NCI-H2029 (cell line): ENCODE data around the gene RNF13.

Experiments used
- DNase-seq: peaks from one replicate; lab custom pipeline; 2025; lab: John Stamatoyannopoulos, UW

The RNF13 gene

DNA sequence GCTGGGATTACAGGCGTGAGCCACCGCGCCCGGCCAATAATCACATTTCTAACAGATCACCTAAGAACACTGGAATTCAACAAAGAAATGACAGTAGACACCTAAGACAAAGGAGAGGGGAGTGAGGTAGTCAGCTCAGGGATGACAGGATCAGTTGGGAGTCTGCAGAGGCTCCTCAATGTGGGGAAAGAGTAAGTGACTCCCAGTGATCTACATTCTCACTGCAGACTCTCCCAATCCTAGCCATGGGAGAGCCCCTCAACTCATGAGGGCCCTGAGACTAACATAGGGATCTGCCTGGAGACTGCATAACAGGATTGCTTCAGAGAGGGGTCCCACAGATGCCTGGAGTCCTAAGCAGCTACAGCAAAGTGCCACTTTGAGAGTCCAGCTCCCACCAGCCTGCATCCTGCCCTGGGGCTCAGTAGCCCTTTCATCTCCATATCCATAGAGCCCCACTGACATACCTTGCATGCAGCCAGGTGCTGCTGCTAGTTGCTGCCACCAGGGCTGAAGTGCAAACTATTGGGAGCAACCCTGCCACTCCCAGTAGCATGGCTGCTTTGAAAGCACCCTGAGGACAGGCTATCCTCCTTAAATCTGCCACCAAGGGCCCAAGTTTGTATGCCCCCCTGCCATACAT lies 179.5 kb downstream of the RNF13 start:
- no peak for DNase-seq

DNA sequence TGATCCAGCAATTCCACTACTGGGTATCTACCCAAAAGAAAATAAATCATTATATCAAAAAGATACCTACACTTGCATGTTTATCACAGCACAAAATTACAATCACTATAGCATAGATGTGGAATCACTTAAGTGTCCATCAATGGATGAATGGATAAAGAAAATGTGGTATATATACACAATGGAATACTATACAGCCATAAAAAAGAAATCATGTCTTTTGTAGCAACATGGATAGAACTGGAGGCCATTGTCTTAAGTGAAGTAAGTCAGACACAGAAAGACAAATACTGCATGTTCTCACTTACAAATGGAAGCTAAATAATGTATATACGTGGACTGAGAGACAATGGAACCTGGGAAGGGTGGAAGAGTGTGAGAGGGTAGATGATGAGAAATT lies 185.9 kb downstream of the RNF13 start:
- no peak for DNase-seq

DNA sequence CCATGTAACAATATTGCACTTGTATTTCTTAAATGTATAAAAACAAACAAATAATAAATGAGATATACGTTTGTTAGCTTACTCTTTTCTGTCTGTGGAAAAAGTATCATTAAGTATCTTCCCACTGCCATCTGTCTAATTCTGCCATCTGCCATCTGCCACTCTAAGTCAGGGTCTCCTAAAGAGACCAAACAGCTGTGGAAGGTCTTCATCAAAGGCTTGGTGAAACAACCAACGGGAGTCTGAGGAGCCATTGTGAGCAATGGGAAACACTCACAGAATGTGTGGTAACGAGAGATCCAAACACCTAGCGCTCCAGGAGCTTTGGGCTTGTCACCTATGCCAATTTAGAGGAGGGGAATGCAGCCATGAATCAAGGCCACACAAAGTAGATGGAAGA lies 186.4 kb downstream of the RNF13 start:
- no peak for DNase-seq

DNA sequence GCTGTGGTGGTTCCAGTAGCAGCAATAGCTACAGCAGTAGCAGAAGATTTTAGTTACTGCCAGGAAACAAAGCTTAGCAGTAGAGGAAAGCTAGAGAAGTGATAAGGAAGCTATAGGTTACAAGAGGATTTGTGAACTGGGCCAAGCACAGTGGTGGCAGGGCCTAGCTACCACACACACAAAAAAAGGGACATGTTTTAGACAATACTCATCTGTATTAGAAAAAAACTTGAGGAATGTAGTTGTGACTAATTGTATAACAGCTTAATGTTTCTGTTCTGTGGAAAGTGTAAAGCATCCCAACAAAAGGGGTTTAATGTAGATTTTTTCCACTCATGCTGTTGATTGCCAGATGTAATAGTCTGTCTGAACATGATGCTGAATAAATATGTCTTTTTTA lies 187.6 kb downstream of the RNF13 start:
- DNase-seq, result no peak

DNA sequence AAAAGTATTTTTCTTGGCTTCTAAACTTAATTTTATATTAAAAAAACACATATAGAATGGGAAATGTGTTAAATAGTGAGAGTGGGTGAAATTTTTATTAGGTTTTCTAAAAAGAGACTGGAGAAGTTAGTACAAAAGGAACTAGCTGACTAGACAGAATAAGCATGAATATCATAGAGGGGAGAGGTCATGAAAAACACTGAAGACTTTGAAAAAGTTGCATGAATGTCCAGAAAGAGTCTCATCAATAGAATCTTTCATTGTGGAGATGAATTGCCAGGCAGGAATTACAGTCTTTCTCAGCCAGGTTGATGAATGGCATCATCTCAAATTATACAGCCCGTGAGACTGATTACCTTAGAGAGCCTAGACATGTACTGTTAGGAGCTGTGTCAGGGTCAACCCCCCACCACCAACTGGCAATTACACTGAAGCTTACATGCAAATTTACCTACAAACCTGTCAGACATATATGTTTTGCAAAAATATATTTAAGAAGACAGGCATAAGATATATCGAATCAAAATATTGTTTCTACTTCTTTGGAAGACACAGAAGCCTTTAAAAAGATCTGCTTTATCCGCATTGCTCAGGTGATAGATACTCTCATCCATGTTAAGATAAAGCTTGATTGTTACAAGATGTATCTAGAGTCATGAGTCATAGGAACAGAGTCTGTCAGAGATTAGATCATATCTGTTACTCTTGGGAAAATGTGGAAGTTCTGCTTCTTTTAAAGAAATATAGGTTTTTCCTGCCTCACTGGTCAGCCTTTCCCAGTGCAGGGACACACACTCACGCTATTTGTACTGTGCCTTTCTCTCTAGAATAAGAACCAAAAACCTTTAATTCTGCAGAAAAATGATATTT lies 192.5 kb downstream of the RNF13 start:
- DNase-seq, result no peak

DNA sequence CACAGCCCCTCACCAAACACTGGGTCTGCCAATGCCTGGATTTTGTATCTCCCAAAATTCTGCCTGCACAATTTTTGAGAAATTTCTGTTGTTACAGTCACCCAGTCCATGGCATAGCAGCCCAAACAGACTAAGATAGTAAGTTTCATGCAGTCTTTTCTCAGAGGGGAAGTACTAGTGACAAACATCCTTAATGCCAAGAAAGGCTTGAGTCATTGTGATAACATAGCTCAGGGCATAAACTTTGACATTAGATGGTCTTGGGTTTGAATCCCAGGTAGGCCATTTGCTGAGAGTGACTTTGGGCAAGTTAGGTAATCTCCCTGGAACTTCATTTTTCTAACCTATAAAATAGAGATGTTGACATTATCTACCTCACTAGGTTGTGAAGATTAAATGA lies 193.8 kb downstream of the RNF13 start:
- no peak for DNase-seq
